Activated gamma-delta T cell (primary cell): Measurements from ENCODE around the gene MREG.
"Not testable (repeated sequence)": the region's sequence is repeated elsewhere in the genome, so short reads cannot be mapped to it uniquely, and the experiment has no call there.

Experiments
- DNase-seq: peaks from one replicate; lab custom pipeline; 2025; lab: John Stamatoyannopoulos, UW

Gene MREG

GRCh38 chr2:215958257-215958656 is 55.1 kb downstream of the MREG start:
- DNase-seq, result no peak

GRCh38 chr2:215957354-215958122 is 55.8 kb downstream of the MREG start:
- DNase-seq, result not testable (repeated sequence)

- no peak for DNase-seq
These were observed 60.3 kb downstream of the MREG start for GRCh38 chr2:215952860-215953637.

GRCh38 chr2:215951558-215951957 is 61.8 kb downstream of the MREG start:
- no peak for DNase-seq

- DNase-seq, result no peak
These were observed 63.4 kb downstream of the MREG start for GRCh38 chr2:215949991-215950404.

GRCh38 chr2:215948051-215948450 is 65.3 kb downstream of the MREG start:
- DNase-seq, result no peak

- no peak for DNase-seq
These were observed 66.8 kb downstream of the MREG start for GRCh38 chr2:215946586-215946985.

- DNase-seq, result no peak
These were observed 71.2 kb downstream of the MREG start for GRCh38 chr2:215942194-215942593.

GRCh38 chr2:215941726-215942125 is 71.6 kb downstream of the MREG start:
- DNase-seq, result no peak

- DNase-seq, result no peak
These were observed 72.6 kb downstream of the MREG start for GRCh38 chr2:215940645-215941184.

- DNase-seq, result no peak
These were observed 76.2 kb downstream of the MREG start for GRCh38 chr2:215937190-215937589.

- DNase-seq, result no peak
These were observed 80.2 kb downstream of the MREG start for GRCh38 chr2:215933151-215933550.

GRCh38 chr2:215931256-215931903 is 82.0 kb downstream of the MREG start:
- no peak for DNase-seq

- no peak for DNase-seq
These were observed 82.7 kb downstream of the MREG start for GRCh38 chr2:215930505-215931253.

GRCh38 chr2:215929602-215930335 is 83.6 kb downstream of the MREG start:
- DNase-seq, result no peak

GRCh38 chr2:215928086-215928485 is 85.3 kb downstream of the MREG start:
- DNase-seq, result no peak

- not testable (repeated sequence) for DNase-seq
These were observed 86.4 kb downstream of the MREG start for GRCh38 chr2:215926992-215927391.

GRCh38 chr2:215921895-215922294 is 91.5 kb downstream of the MREG start:
- DNase-seq, result no peak

- no peak for DNase-seq
These were observed 92.9 kb downstream of the MREG start for GRCh38 chr2:215920244-215921100.

GRCh38 chr2:215919624-215920243 is 93.6 kb downstream of the MREG start:
- DNase-seq, result no peak
